ENCODE data around the gene EOLA2.

GRCh38 chrX:149938881-149939654, 777 bp upstream of the EOLA2 start:
- no peak for TF ChIP-seq SIN3A (IDR thresholded peaks at IDR 0.05; ENCODE audit: borderline replicate concordance, insufficient read depth, low read length)
- no peak for TF ChIP-seq POLR2AphosphoS5 (IDR thresholded peaks at IDR 0.05; ENCODE audit: low read depth, low read length)

All from PFSK-1 (cell line).